ENCODE measurements around the gene PRDM12. TPM values are rescaled to one million over a fixed set of nuclear protein-coding genes. Genes with fewer than 3 reads are reported as not detected.

Gene PRDM12
- total and polyA plus RNA-seq, 12 donors = 0.01 TPM; not detected in 11

- no peak for ATAC-seq
- intact Hi-C loops (cut with DNase I) = loop anchor here in 4 of 10 donors (5.0 to 10.0 kb wide), 3 partner anchors 244 to 896 kb away; partner anchors contain the start of gene TOR1B (in 1 of the 4)
- Histone ChIP-seq H3K4me3 (no peak overlapping the region), H3K27ac (no peak overlapping the region), H3K4me1 (peaks cover 0 to 34% (median 22%) of the 10 kb centered on the region in 9 donors), H3K36me3 (peaks cover 0 to 83% (median 33%) of the 10 kb centered on the region in 9 donors), H3K27me3 (no peaks in the 10 kb centered on the region), H3K9me3 (no peaks in the 10 kb centered on the region)
- TF ChIP-seq CTCF (IDR thresholded peaks at IDR 0.05) = no peak
- DNase-seq = no peak
- WGBS, 2 donors = 51 to 57% methylated on average over 3 of the region's 3 CpGs
Observed at GRCh38 chr9:130698514-130698913, 34.1 kb downstream of the PRDM12 start.

GRCh38 chr9:130699047-130699446 lies 34.7 kb downstream of the PRDM12 start:
- Histone ChIP-seq H3K36me3 (peaks cover 0 to 88% (median 38%) of the 10 kb centered on the region in 9 donors), H3K27me3 (no peaks in the 10 kb centered on the region), H3K4me1 (peaks cover 0 to 32% (median 19%) of the 10 kb centered on the region in 9 donors), H3K27ac (no peak overlapping the region), H3K4me3 (no peak overlapping the region), H3K9me3 (no peaks in the 10 kb centered on the region)
- WGBS, 2 donors = 85 to 92% methylated on average over 2 of the region's 2 CpGs
- no peak for TF ChIP-seq CTCF (IDR thresholded peaks at IDR 0.05)
- DNase-seq (no peak), ATAC-seq (no peak)
- intact Hi-C loops (cut with DNase I) = loop anchor here in 4 of 10 donors (5.0 to 10.0 kb wide), 3 partner anchors 243 to 897 kb away; partner anchors contain the start of gene TOR1B (in 1 of the 4)

GRCh38 chr9:130701059-130702022 lies 36.9 kb downstream of the PRDM12 start:
- WGBS, 2 donors = 48 to 49% methylated on average over 13 of the region's 13 CpGs
- peak; percentile 81 to 98 (median 95) for TF ChIP-seq CTCF (IDR thresholded peaks at IDR 0.05)
- Histone ChIP-seq H3K4me3 (no peak overlapping the region), H3K4me1 (peaks cover 0 to 18% (median 6%) of the 10 kb centered on the region in 9 donors), H3K36me3 (peaks cover 0 to 97% (median 49%) of the 10 kb centered on the region in 9 donors), H3K27me3 (no peaks in the 10 kb centered on the region), H3K27ac (peak overlapping the region in 2 of 10 donors; percentile 37 to 65), H3K9me3 (no peaks in the 10 kb centered on the region)
- ATAC-seq = peak; percentile 85 to 97 (median 94)
- peak; percentile 77 to 85 for DNase-seq
- intact Hi-C loops (cut with DNase I) = loop anchor here (2.0 to 10.0 kb wide), 8 partner anchors 236 to 346 kb away; partner anchors contain the start of gene FIBCD1 (in 1 of the 10)

GRCh38 chr9:130703501-130703900 lies 39.1 kb downstream of the PRDM12 start:
- no peak for TF ChIP-seq CTCF (IDR thresholded peaks at IDR 0.05)
- no peak for DNase-seq
- Histone ChIP-seq H3K27me3 (no peaks in the 10 kb centered on the region), H3K4me3 (no peak overlapping the region), H3K36me3 (peaks cover 0 to 79% (median 34%) of the 10 kb centered on the region in 9 donors), H3K4me1 (peaks cover 0 to 22% (median 6%) of the 10 kb centered on the region in 9 donors), H3K27ac (no peak overlapping the region), H3K9me3 (no peaks in the 10 kb centered on the region)
- intact Hi-C loops (cut with DNase I) = loop anchor here (5.0 to 10.0 kb wide), 6 partner anchors 234 to 344 kb away; partner anchors contain the start of gene FIBCD1 (in 1 of the 10)
- WGBS, 2 donors = 88 to 89% methylated on average over 7 of the region's 7 CpGs
- ATAC-seq = no peak

Data from heart right ventricle (tissue), 16 donors.